KOPT-K1 (cell line): Measurements from ENCODE around the gene KLHL30.
"Not testable (repeated sequence)": the region's sequence is repeated elsewhere in the genome, so short reads cannot be mapped to it uniquely, and the experiment has no call there.

ENCODE experiments used
- H3K27ac ChIP-seq: fragments of 200-600 bp; sonication (generic); 2 replicates; pipeline ENCODE4 v1.5.1; 2016; ENCODE audit warnings: antibody characterized with exemption, mild to moderate bottlenecking, low read depth, low read length; ENCODE audit not compliant: poor library complexity, severe bottlenecking
- H3K36me3 ChIP-seq: fragments of 200-600 bp; sonication (generic); 2 replicates; pipeline ENCODE4 v1.5.1; 2017; ENCODE audit warnings: antibody characterized with exemption, mild to moderate bottlenecking, low read length, moderate library complexity; ENCODE audit not compliant: insufficient read depth
- H3K9me3 ChIP-seq: fragments of 200-600 bp; sonication (generic); 2 replicates; pipeline ENCODE4 v1.5.1; 2017; ENCODE audit warnings: antibody characterized with exemption, low read length, mild to moderate bottlenecking; ENCODE audit not compliant: insufficient read depth, poor library complexity, severe bottlenecking

KLHL30 gene

GRCh38 chr2:238163481-238164198 is 25.2 kb downstream of the KLHL30 start:
- Histone ChIP-seq H3K27ac (no peak overlapping the region), H3K36me3 (peaks cover 24% of the 10 kb centered on the region), H3K9me3 (no peaks in the 10 kb centered on the region)

- no peaks in the 10 kb centered on the region for H3K9me3 ChIP-seq
- H3K27ac ChIP-seq, result no peak overlapping the region
- peaks cover 36% of the 10 kb centered on the region for H3K36me3 ChIP-seq
Measured at GRCh38 chr2:238164906-238165287, 26.4 kb downstream of the KLHL30 start.

DNA sequence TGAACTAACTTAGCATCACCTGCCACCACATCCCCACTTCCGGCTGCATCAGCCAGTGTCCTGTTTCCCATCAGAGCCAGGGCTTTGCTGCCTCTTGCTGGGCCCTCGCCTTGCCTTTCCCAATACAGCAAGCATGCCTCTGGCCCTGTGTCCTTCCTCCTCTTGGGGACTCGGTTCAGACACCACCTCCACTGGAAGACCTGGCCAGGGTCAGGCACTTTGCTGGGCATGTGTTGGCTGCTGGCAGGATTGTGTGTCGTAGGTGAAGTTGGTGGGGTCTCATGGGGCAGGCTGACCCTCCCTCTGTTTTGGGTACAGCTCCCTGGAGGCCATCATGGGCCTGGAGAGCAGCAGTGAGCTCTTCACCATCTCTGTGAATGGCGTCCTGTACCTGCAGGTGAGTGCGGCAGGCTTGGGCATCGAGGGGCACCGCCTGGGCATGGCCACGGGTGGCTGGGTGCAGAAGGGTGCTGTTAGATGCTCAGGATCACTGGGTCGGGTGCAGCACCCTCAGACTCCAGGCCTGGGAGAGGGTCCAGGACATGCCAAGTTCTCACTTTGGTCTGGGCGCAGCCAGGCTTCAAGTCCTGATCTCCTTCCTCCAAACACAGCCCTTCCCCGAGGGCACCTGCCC is 26.9 kb downstream of the KLHL30 start:
- H3K27ac ChIP-seq, result no peak overlapping the region

GRCh38 chr2:238166391-238167343 is 28.2 kb downstream of the KLHL30 start:
- Histone ChIP-seq H3K27ac (no peak overlapping the region), H3K36me3 (peaks cover 54% of the 10 kb centered on the region), H3K9me3 (no peaks in the 10 kb centered on the region)

More for the DNA sequence above, 26.9 kb downstream of the KLHL30 start:
- peaks cover 41% of the 10 kb centered on the region for H3K36me3 ChIP-seq
- no peaks in the 10 kb centered on the region for H3K9me3 ChIP-seq

DNA sequence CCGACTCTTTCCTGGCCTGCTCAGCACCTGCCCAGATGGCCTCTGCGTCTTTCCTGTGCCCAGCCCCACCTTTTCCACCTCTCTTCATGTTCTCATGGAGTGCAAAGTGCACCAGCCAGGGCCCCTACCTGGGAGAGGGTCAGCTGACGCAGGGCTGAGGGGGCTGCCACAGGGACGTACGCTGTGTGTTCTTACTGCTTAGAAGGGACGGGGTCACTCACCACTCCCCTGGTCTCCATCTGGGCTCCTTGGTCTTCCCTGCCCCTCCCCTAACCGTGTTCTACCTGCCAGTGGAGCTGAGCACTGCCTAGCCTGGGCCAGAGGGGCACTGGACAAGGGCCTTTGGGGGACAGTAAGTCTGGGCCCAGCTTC is 28.9 kb downstream of the KLHL30 start:
- H3K9me3 ChIP-seq, result no peaks in the 10 kb centered on the region
- H3K36me3 ChIP-seq, result peaks cover 61% of the 10 kb centered on the region
- no peak overlapping the region for H3K27ac ChIP-seq

GRCh38 chr2:238167761-238168160 is 29.3 kb downstream of the KLHL30 start:
- Histone ChIP-seq H3K36me3 (peaks cover 65% of the 10 kb centered on the region), H3K9me3 (no peaks in the 10 kb centered on the region), H3K27ac (no peak overlapping the region)

GRCh38 chr2:238168196-238169047 is 30.0 kb downstream of the KLHL30 start:
- Histone ChIP-seq H3K27ac (no peak overlapping the region), H3K36me3 (peaks cover 71% of the 10 kb centered on the region), H3K9me3 (no peaks in the 10 kb centered on the region)

GRCh38 chr2:238169048-238169707 is 30.7 kb downstream of the KLHL30 start:
- peaks cover 79% of the 10 kb centered on the region for H3K36me3 ChIP-seq
- no peak overlapping the region for H3K27ac ChIP-seq
- H3K9me3 ChIP-seq, result no peaks in the 10 kb centered on the region

- Histone ChIP-seq H3K27ac (no peak overlapping the region), H3K9me3 (no peaks in the 10 kb centered on the region), H3K36me3 (peaks cover 85% of the 10 kb centered on the region)
Measured at GRCh38 chr2:238169708-238170251, 31.3 kb downstream of the KLHL30 start.

DNA sequence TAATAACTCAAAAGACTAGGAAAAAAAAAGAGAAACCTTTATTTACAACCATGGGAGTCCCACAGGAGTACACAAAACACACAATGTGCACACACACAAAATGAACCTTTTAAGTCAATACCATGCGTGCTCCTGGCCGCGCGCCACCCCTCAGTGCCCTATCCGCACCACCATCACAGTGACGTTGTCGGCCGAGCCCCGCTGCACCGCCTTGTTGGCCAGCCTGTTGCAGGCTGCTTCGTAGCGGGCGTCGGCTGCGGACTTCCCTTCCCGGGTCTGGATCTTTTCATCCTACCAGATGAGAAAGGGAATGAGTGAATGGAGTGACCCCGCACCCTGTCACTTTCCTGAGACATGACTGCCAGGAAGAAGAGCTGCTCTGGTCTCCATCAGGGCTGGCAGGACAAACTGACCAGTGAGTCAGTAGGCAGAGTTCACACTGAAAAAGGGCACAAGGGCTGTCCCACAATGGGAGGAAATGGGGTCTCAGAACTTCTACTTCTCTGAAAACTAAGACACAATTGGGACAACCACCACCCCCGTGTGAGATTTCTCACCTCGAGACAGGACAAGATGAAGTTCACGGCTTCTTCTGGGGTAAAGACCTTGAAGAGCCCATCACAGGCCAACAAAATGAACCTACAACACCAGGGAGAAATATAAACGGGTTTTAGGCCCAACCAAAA is 32.1 kb downstream of the KLHL30 start:
- peaks cover 93% of the 10 kb centered on the region for H3K36me3 ChIP-seq
- no peaks in the 10 kb centered on the region for H3K9me3 ChIP-seq
- no peak overlapping the region for H3K27ac ChIP-seq

- H3K9me3 ChIP-seq, H3K27ac ChIP-seq: not testable (repeated sequence)
- H3K36me3 ChIP-seq, result peaks cover 98% of the 10 kb centered on the region
Measured at GRCh38 chr2:238171072-238171431, 32.6 kb downstream of the KLHL30 start.

- H3K9me3 ChIP-seq, result no peaks in the 10 kb centered on the region
- H3K36me3 ChIP-seq, result peaks cover 98% of the 10 kb centered on the region
- no peak overlapping the region for H3K27ac ChIP-seq
Measured at GRCh38 chr2:238171575-238172187, 33.2 kb downstream of the KLHL30 start.

DNA sequence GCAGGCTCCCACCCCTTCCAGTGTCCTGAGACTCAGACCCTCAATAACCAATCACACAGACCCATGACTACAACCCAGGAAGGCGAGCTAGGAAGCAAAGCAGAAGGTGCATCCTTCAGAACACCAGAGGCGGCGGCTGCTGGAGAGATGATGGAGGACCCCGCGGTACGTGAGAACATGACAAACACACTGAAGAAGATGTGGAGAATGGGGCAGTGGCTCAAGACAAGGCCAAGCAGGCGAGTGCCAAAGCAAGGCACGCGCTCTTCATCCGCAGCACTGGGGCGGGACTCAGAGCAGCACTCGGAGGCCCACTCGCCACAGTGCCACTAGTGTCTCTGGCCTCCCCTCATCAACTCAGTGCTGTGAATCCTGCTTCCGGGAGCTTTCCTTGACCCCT is 34.0 kb downstream of the KLHL30 start:
- Histone ChIP-seq H3K36me3 (peaks cover 98% of the 10 kb centered on the region), H3K9me3 (no peaks in the 10 kb centered on the region), H3K27ac (no peak overlapping the region)
